H9 (cell line): ENCODE results near the gene KLK2. TPM values are rescaled to one million over a fixed set of nuclear protein-coding genes. Genes with fewer than 3 reads are reported as not detected.
A peak's percentile ranks its signal among the peaks of the same experiment; 100 is the strongest.

Source experiments
- DNase-seq: peaks from one replicate; pipeline ENCODE4 v3.0.0-alpha.2; 2017
- H2AFZ ChIP-seq: one replicate; pipeline ENCODE4 v1.6.1; 2013; ENCODE audit warnings: mild to moderate bottlenecking, low read length, control low read depth, moderate library complexity
- H2AK5ac ChIP-seq: 2 replicates; pipeline ENCODE4 v1.6.1; 2013; ENCODE audit warnings: low read length, control low read depth, mixed read lengths; ENCODE audit not compliant: insufficient read length
- H2BK120ac ChIP-seq: one replicate; pipeline ENCODE4 v1.6.1; 2013; ENCODE audit warnings: low read depth, mild to moderate bottlenecking, low read length, control low read depth, inconsistent platforms; ENCODE audit not compliant: poor library complexity, severe bottlenecking
- H2BK12ac ChIP-seq: 2 replicates; pipeline ENCODE4 v1.6.1; 2013; ENCODE audit warnings: low read length, control low read depth, mixed read lengths, low read depth; ENCODE audit not compliant: insufficient read length
- H2BK15ac ChIP-seq: 2 replicates; pipeline ENCODE4 v1.6.1; 2013; ENCODE audit warnings: low read depth, low read length, control low read depth
- H2BK20ac ChIP-seq: one replicate; pipeline ENCODE4 v1.6.1; 2013; ENCODE audit warnings: low read depth, mild to moderate bottlenecking, low read length, control low read depth, inconsistent platforms; ENCODE audit not compliant: poor library complexity, severe bottlenecking
- H2BK5ac ChIP-seq: 2 replicates; pipeline ENCODE4 v1.6.1; 2013; ENCODE audit warnings: low read length, control low read depth, mixed read lengths; ENCODE audit not compliant: insufficient read length
- H3K14ac ChIP-seq: 2 replicates; pipeline ENCODE4 v1.6.1; 2013; ENCODE audit warnings: low read length, control low read depth; ENCODE audit not compliant: insufficient read depth
- H3K18ac ChIP-seq: 2 replicates; pipeline ENCODE4 v1.6.1; 2013; ENCODE audit warnings: low read depth, mild to moderate bottlenecking, mixed read lengths, low read length, control low read depth; ENCODE audit not compliant: insufficient read length
- H3K23ac ChIP-seq: 2 replicates; pipeline ENCODE4 v1.6.1; 2013; ENCODE audit warnings: low read length, control low read depth, mixed read lengths, low read depth; ENCODE audit not compliant: insufficient read length
- H3K23me2 ChIP-seq: 2 replicates; pipeline ENCODE4 v1.6.1; 2013; ENCODE audit warnings: low read depth, mild to moderate bottlenecking, mixed read lengths, low read length, control low read depth; ENCODE audit not compliant: insufficient read length, poor library complexity, severe bottlenecking
- H3K27ac ChIP-seq: 2 replicates; pipeline ENCODE4 v1.5.1; 2013; ENCODE audit warnings: low read length, control low read depth, mixed read lengths, low read depth; ENCODE audit not compliant: insufficient read length
- H3K27me3 ChIP-seq: 2 replicates; pipeline ENCODE4 v1.6.1; 2013; ENCODE audit warnings: low read length, control low read depth, inconsistent platforms; ENCODE audit not compliant: insufficient read depth
- H3K4ac ChIP-seq: 2 replicates; pipeline ENCODE4 v1.6.1; 2013; ENCODE audit warnings: low read depth, mild to moderate bottlenecking, control low read depth, inconsistent platforms, low read length, moderate library complexity
- H3K4me1 ChIP-seq: 2 replicates; pipeline ENCODE4 v1.6.1; 2013; ENCODE audit warnings: low read length, control low read depth, inconsistent platforms; ENCODE audit not compliant: insufficient read depth
- H3K4me2 ChIP-seq: 2 replicates; pipeline ENCODE4 v1.6.1; 2013; ENCODE audit warnings: low read length, control low read depth, mixed read lengths; ENCODE audit not compliant: insufficient read length, insufficient read depth
- H3K56ac ChIP-seq: 2 replicates; pipeline ENCODE4 v1.6.1; 2013; ENCODE audit warnings: low read depth, mild to moderate bottlenecking, mixed read lengths, low read length, control low read depth; ENCODE audit not compliant: insufficient read length
- H3K79me1 ChIP-seq: 2 replicates; pipeline ENCODE4 v1.6.1; 2013; ENCODE audit warnings: low read depth, mild to moderate bottlenecking, moderate library complexity, low read length, control low read depth, inconsistent platforms; ENCODE audit not compliant: insufficient read depth, poor library complexity, severe bottlenecking
- H3K79me2 ChIP-seq: 2 replicates; pipeline ENCODE4 v1.6.1; 2013; ENCODE audit warnings: low read length, control low read depth, inconsistent platforms; ENCODE audit not compliant: insufficient read depth
- H3K9ac ChIP-seq: 2 replicates; pipeline ENCODE4 v1.6.1; 2013; ENCODE audit warnings: low read length, control low read depth, mixed read lengths; ENCODE audit not compliant: insufficient read length; ENCODE audit errors: extremely low read depth
- H3K9me3 ChIP-seq: one replicate; pipeline ENCODE4 v1.6.1; 2013; ENCODE audit warnings: low read depth, low read length, inconsistent platforms; ENCODE audit not compliant: control insufficient read depth
- H3T11ph ChIP-seq: one replicate; pipeline ENCODE4 v1.6.1; 2013; ENCODE audit warnings: mild to moderate bottlenecking, low read length, control low read depth, inconsistent platforms
- H4K20me1 ChIP-seq: one replicate; pipeline ENCODE4 v1.6.1; 2013; ENCODE audit not compliant: control insufficient read depth, insufficient read length, insufficient read depth
- H4K5ac ChIP-seq: 2 replicates; pipeline ENCODE4 v1.6.1; 2013; ENCODE audit warnings: low read depth, mild to moderate bottlenecking, mixed read lengths, low read length, control low read depth; ENCODE audit not compliant: insufficient read length
- H4K8ac ChIP-seq: replicated peaks from 2 replicates; pipeline ENCODE4 v1.6.1; 2013; ENCODE audit warnings: low read length, control low read depth, mixed read lengths, low read depth; ENCODE audit not compliant: insufficient read length
- H4K91ac ChIP-seq: 2 replicates; pipeline ENCODE4 v1.6.1; 2013; ENCODE audit warnings: low read depth, mild to moderate bottlenecking, moderate library complexity, mixed read lengths, low read length, control low read depth; ENCODE audit not compliant: insufficient read length
- H3K27ac Mint-ChIP-seq, 3 experiments: 2 replicates in 2 of 3; 3 replicates in 1 of 3; pipeline ENCODE4 v1.8.0; 2020 to 2021; ENCODE audit warnings: mixed read lengths in 3 of 3, mild to moderate bottlenecking in 1 of 3, moderate library complexity in 1 of 3
- H3K27me3 Mint-ChIP-seq: 2 replicates; pipeline ENCODE4 v1.8.0; 2021; ENCODE audit warnings: low read depth, mild to moderate bottlenecking, moderate library complexity, mixed read lengths
- H3K36me3 Mint-ChIP-seq, 3 experiments: 2 replicates in 2 of 3; 3 replicates in 1 of 3; pipeline ENCODE4 v1.8.0; 2020 to 2021; ENCODE audit warnings: low read depth in 3 of 3, mixed read lengths in 3 of 3; ENCODE audit not compliant: insufficient read depth in 1 of 3
- H3K4me1 Mint-ChIP-seq, 2 experiments: 2 replicates each; pipeline ENCODE4 v1.8.0; 2020; ENCODE audit warnings: mixed read lengths in 2 of 2
- H3K4me3 Mint-ChIP-seq, 2 experiments: 2 replicates in 1 of 2; 3 replicates in 1 of 2; pipeline ENCODE4 v1.8.0; 2020 to 2021; ENCODE audit warnings: mild to moderate bottlenecking in 2 of 2, mixed read lengths in 2 of 2, moderate library complexity in 1 of 2
- H3K9me3 Mint-ChIP-seq, 2 experiments: 2 replicates in 1 of 2; 3 replicates in 1 of 2; pipeline ENCODE4 v1.8.0; 2020; ENCODE audit warnings: mild to moderate bottlenecking in 2 of 2, mixed read lengths in 2 of 2, moderate library complexity in 1 of 2
- CTCF ChIP-seq: fragments of 200-600 bp; sonication (generic); conservative IDR thresholded peaks from 3 replicates; pipeline ENCODE4 v1.8.0; 2021; ENCODE audit warnings: antibody characterized with exemption, mild to moderate bottlenecking
- WGBS: extraction: QIAGEN DNeasy Blood & Tissue Kit; methylation state at CpG from one replicate; pipeline ENCODE4 v1.1.7; 2013; ENCODE audit warnings: missing lambda C conversion rate, low lambda C conversion rate, mixed read lengths; ENCODE audit not compliant: insufficient read length; ENCODE audit errors: extremely low coverage; 5-methylcytosine and 5-hydroxymethylcytosine counted together
- total RNA-seq: library from RNA; stranded (reverse); gene quantifications from 2 replicates; pipeline ENCODE4 v1.2.1, GENCODE V29; 2021

KLK2 gene
- total RNA-seq, 1 experiment from 2014 or later: not detected

GRCh38 chr19:50832666-50833065 is 40.6 kb upstream of the KLK2 start:
- Histone ChIP-seq H4K91ac (no peak overlapping the region), H2AK5ac (no peak overlapping the region), H2BK120ac (no peak overlapping the region), H2BK5ac (no peak overlapping the region), H3K9me3 (no peaks in the 10 kb centered on the region), H3K27ac (no peak overlapping the region), H4K5ac (no peak overlapping the region), H4K20me1 (no peaks in the 10 kb centered on the region), H2BK12ac (no peak overlapping the region), H3K56ac (no peak overlapping the region), H3K4ac (no peak overlapping the region), H3K4me2 (no peak overlapping the region), H3K9ac (no peak overlapping the region), H3K18ac (no peak overlapping the region), H2BK20ac (no peak overlapping the region), H3K23ac (no peak overlapping the region), H3K14ac (no peak overlapping the region), H2AFZ (no peak overlapping the region), H3K79me2 (no peaks in the 10 kb centered on the region), H3K23me2 (peaks cover 4% of the 10 kb centered on the region), H3K27me3 (no peaks in the 10 kb centered on the region; the same call in 1 of the 2 replicates), H3K79me1 (no peaks in the 10 kb centered on the region), H3T11ph (no peak overlapping the region), H2BK15ac (no peak overlapping the region), H3K4me1 (no peaks in the 10 kb centered on the region; the same call in 1 of the 2 replicates), H4K8ac (no peak overlapping the region)
- Mint-ChIP-seq H3K4me3 (no peak overlapping the region), H3K27me3 (peaks cover 59% of the 10 kb centered on the region), H3K27ac (peak overlapping the region in 1 of 3 experiments; percentile 18; a peak in 1 of 7 replicates), H3K9me3 (no peaks in the 10 kb centered on the region; a peak in 2 of 5 replicates), H3K36me3 (no peaks in the 10 kb centered on the region), H3K4me1 (peaks cover 9 to 27% of the 10 kb centered on the region in 2 experiments)
- no peak for DNase-seq
- no peak for TF ChIP-seq CTCF
- WGBS: no CpG with 5 or more reads among the region's 8 CpGs
